NCI-H1694 (cell line): ENCODE data around the gene SCGB1C2.

Experiments used
- DNase-seq: peaks from one replicate; lab custom pipeline; 2025; lab: John Stamatoyannopoulos, UW

The SCGB1C2 gene

GRCh38 chr17:172401-172800, 35.0 kb downstream of the SCGB1C2 start:
- DNase-seq, result no peak

DNA sequence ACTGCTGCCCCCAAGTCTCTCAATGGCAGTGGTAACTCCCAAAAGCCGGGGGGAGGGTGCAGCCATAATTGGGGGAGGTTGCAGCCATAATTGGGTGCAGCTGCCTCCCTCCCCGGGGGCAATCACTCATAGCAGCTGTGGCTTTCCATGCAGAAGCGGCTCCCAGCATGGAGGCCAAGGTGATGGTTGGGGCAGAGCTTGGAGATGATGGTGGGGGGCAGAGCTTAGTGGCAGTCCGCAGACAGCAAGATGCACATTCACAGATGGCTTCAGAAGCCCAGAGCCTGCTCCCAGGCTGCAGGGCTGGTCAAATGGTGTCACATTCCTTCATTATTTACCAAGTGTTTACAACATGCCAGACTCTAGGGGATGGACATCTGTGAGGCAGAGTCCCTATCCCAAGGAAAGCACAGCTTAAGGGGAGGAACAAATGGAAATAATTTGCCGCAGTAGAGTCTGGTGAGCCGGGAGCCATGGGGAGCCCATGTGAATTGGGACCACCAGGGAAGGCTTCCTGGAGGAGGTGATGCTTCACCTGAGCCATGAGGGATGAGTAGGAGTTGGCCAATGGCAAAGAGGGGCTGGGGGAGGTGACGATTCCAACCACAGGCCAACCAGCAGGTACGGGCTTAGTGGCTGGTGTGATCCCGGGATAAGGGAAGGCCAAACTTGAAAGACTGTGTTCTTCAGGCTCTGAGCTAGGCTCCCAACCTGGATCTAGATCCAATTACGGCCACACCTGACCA, 36.0 kb downstream of the SCGB1C2 start:
- DNase-seq, result no peak

- DNase-seq, result no peak
These were observed 39.8 kb downstream of the SCGB1C2 start for GRCh38 chr17:177155-177554.

DNA sequence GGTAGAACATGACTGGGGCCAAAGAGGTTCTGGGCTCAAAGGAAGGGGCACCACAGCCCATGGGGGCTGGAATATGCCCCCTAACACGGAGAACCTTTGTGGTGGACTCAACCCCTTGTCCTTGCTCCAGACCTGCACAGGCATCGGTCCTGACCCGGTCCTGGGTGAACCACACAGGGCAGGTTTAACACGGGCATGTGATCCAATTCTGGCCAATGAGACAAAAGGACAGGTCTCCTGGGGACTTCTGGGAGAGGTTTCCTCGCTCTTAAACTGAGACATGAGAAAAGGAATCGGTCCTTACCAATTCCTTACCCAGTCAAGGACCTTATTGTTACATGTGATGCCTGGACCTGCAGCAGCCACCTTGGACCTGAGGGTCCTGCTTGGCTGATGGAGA, 40.4 kb downstream of the SCGB1C2 start:
- no peak for DNase-seq

- peak; percentile 18 for DNase-seq
These were observed 41.1 kb downstream of the SCGB1C2 start for GRCh38 chr17:178292-179065.

DNA sequence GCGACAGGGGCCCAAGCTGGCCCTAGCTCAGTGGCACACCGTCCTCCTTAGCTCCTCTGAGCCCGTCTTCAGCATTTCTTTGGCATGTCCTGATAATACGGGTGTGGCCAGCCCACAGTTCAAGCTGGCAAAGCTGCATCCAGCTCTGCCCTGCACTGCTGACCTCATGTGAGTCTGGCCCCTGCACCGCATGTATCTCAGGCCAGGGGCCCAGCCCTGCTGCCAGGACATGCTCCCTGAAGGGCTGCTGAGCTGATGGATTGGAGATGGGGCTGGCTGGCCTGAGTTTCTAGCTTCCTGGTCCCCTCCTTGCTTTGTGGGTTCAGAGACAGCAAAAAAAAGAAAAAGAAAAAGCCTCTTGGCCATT, 41.7 kb downstream of the SCGB1C2 start:
- DNase-seq, result no peak

DNA sequence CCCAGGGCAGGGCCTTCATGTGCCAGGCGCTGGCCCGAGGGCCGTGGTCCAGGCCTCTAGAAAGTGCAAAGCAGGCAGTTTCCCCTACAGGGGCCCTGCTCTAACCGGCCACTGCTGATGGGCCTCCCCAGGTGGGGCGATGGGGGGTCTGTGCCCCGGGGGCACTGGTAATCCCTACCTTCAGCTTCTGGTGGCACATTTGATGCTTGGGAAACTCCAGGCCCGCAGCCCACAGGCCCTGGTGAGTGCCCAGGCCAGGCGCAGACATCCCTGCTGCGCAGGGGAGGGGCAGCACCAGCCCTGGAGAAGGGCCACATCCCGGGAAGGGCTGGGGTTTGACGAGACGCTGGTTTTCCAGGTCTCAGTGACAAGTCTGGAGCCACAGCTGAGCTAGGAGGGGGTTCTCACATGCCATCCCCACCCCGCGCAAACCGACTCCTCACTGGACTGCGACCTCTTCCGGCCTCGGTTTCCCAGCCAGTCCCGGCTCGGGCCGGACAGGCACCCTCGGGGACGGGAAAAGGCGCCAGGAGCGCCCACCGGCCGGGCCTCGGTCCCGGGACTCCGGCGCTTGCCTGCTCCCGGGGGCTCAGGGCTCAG, 42.5 kb downstream of the SCGB1C2 start:
- DNase-seq, result no peak

- DNase-seq, result no peak
These were observed 43.2 kb downstream of the SCGB1C2 start for GRCh38 chr17:180381-181244.

GRCh38 chr17:181245-182049, 44.1 kb downstream of the SCGB1C2 start, which contains the start of gene DOC2B:
DOC2B (minus strand) TSS chr17:181650; CDS start chr17:181479, 171 bp downstream.
- DNase-seq, result no peak

GRCh38 chr17:182050-182751, 44.8 kb downstream of the SCGB1C2 start:
- no peak for DNase-seq

GRCh38 chr17:183021-183420, 45.7 kb downstream of the SCGB1C2 start:
- peak; percentile 21 for DNase-seq

- no peak for DNase-seq
These were observed 48.2 kb downstream of the SCGB1C2 start for GRCh38 chr17:185445-186138.

- no peak for DNase-seq
These were observed 49.8 kb downstream of the SCGB1C2 start for GRCh38 chr17:187130-187529.
